Measurements from ENCODE around the gene PHLPP1.

The PHLPP1 gene

DNA sequence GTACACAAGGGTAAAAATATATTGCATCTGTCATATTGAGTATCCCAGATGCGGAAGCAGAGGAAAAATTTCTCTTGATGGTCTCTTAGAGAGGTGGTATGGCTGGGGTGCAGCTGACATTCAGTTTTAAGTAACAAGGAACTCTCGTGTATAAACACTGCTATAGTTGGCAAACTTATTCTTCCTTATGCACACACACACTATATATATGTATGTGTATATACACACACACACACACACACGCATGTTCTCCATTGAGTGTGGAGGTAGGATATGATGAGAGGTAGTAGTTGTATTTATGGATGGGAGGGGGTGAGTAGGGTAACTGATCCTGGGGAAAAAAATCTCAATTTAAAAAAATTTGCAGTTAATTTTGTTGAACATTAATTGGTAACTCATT lies 10.6 kb downstream of the PHLPP1 start:
- TF ChIP-seq CTCF (conservative IDR thresholded peaks at IDR 0.05; ENCODE audit: control insufficient read depth, insufficient read depth, low read depth, low read length) = no peak
- no peak for DNase-seq (ENCODE audit: low read depth)
- H3K4me3 ChIP-seq (ENCODE audit: control insufficient read depth, low read depth, low read length) = no peak overlapping the region

- no peak overlapping the region for H3K4me3 ChIP-seq (ENCODE audit: control insufficient read depth, low read depth, low read length)
- no peak for TF ChIP-seq CTCF (conservative IDR thresholded peaks at IDR 0.05; ENCODE audit: control insufficient read depth, insufficient read depth, low read depth, low read length)
- DNase-seq (ENCODE audit: low read depth) = no peak
Measured at GRCh38 chr18:62728254-62728653, 12.9 kb downstream of the PHLPP1 start.

DNA sequence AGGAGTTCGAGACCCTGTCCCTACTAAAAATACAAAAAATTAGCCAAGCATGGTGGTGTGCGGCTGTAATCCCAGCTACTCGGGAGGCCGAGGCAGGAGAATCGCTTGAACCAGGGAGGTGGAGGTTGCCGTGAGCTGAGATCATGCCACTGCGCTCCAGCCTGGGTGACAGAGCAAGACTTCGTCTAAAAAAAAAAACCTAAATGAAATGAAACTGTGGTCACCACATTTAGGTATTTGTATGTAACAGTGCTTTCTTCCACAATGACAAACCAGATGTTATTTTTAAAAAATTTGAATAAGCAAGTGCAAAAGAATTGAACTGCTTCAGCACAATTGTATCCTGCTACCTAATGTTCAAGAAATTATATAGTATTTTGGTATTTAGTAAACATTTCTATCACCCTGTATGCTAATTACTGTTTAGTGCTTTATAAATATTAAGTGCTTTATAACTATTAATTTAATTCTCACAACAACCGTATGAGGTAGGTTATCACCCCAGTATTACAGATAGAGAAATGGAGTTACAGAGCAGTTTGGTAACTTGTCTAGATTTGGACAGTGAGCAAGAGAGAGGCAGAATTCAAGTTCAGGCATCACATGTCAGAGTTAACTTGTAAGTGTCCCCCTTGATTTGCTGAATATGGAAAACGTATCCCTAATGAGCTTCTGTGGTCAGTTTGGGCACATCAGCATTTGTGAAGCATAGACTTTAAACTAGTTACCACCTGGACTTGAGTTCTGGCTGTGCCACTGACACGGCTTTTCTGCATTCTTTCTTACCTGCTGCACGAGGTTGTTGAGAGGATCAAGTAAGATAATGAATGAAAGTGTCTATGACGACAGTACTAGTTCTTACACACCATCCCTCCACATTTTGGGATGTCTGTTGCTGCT lies 14.4 kb downstream of the PHLPP1 start:
- DNase-seq (ENCODE audit: low read depth) = no peak
- no peak overlapping the region for H3K4me3 ChIP-seq (ENCODE audit: control insufficient read depth, low read depth, low read length)
- no peak for TF ChIP-seq CTCF (conservative IDR thresholded peaks at IDR 0.05; ENCODE audit: control insufficient read depth, insufficient read depth, low read depth, low read length)

DNA sequence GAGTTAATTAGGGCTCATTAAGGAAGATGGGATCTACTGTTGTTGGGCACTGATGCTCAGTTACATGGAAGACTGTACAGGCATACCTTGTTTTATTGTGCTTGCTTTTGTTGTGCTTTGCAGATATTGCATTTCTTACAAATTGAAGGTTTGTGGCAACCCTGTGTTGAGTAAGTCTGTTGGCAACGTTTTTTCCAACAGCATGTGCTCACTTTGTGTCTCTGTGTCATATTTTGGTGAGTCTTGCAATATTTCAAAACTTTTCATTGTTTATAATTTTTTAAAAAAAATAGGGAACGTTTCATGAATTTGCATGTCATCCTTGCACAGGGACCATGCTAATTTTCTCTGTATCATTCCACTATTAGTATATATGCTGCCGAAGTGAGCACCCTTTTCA lies 15.6 kb downstream of the PHLPP1 start:
- no peak for TF ChIP-seq CTCF (conservative IDR thresholded peaks at IDR 0.05; ENCODE audit: control insufficient read depth, insufficient read depth, low read depth, low read length)

GRCh38 chr18:62732617-62733016 lies 17.3 kb downstream of the PHLPP1 start:
- TF ChIP-seq CTCF (conservative IDR thresholded peaks at IDR 0.05; ENCODE audit: control insufficient read depth, insufficient read depth, low read depth, low read length) = no peak
- H3K4me3 ChIP-seq (ENCODE audit: control insufficient read depth, low read depth, low read length) = no peak overlapping the region
- DNase-seq (ENCODE audit: low read depth) = peak; percentile 32

More for the DNA sequence above, 15.6 kb downstream of the PHLPP1 start:
- no peak overlapping the region for H3K4me3 ChIP-seq (ENCODE audit: control insufficient read depth, low read depth, low read length)
- DNase-seq (ENCODE audit: low read depth) = no peak

DNA sequence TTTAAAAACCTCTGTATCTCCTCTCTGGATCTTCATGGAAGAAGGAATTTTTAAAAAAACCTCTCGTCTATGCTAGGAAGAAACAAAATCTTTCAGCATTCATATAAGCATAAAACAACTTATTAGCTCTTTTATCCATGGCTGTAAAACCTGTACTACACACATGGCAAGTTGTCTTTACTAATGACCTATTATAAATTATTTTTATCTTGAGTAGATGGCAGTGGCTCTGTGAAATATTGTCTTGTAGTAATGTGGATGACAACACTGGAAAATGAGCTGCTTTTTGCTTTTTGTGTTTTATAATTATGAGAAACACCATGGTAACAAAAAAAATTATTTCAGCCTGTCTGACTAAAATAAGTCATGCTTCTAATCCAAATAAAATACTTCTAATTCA lies 18.9 kb downstream of the PHLPP1 start:
- DNase-seq (ENCODE audit: low read depth) = no peak
- H3K4me3 ChIP-seq (ENCODE audit: control insufficient read depth, low read depth, low read length) = no peak overlapping the region
- no peak for TF ChIP-seq CTCF (conservative IDR thresholded peaks at IDR 0.05; ENCODE audit: control insufficient read depth, insufficient read depth, low read depth, low read length)

All from fibroblast of mammary gland (primary cell).